ENCODE data around the gene PLEKHM1. TPM values are rescaled to one million over a fixed set of nuclear protein-coding genes. Genes with fewer than 3 reads are reported as not detected.

Gene PLEKHM1
- total and polyA plus RNA-seq, 2 of the 4 experiments (the other 2 are of a cell fraction) = 4.7 to 16.4 TPM

GRCh38 chr17:45391918-45392317 lies 98.6 kb downstream of the PLEKHM1 start:
- intact Hi-C loops (cut with micrococcal nuclease) (no loop called here), dilution Hi-C loops (cut with HindIII; ENCODE audit: low sequenced_read_pairs, unreplicated experiment) (no loop called here), in situ Hi-C loops (cut with MboI; ENCODE audit: low sequenced_read_pairs) (no loop called here)
- Histone ChIP-seq H4K91ac (ENCODE audit: insufficient read depth, low read depth, low read length) (no peak overlapping the region), H3K18ac (ENCODE audit: low read depth, low read length) (no peak overlapping the region), H3K79me1 (ENCODE audit: low read depth in 1 of 2, low read length in 2 of 2) (no peaks in the 10 kb centered on the region), H3K9ac (ENCODE audit: low read depth, low read length) (no peak overlapping the region), H3K56ac (ENCODE audit: extremely low read depth, insufficient read depth, low read length) (no peak overlapping the region), H3K23ac (ENCODE audit: low read depth, low read length) (no peak overlapping the region), H3K4ac (ENCODE audit: low read depth, low read length) (no peak overlapping the region), H3K9me3 (ENCODE audit: control insufficient read depth, insufficient read depth, low read length) (no peaks in the 10 kb centered on the region), H3K36me3 (ENCODE audit: control insufficient read depth, insufficient read depth, low read length) (no peaks in the 10 kb centered on the region), H2BK20ac (ENCODE audit: low read depth, low read length) (no peak overlapping the region), H3K27me3 (ENCODE audit: control insufficient read depth, insufficient read depth, low read length) (peaks cover 11% of the 10 kb centered on the region; the same call in 1 of the 2 replicates), H3K4me2 (ENCODE audit: low read depth, low read length) (no peak overlapping the region), H4K8ac (ENCODE audit: low read depth in 2 of 2, low read length in 2 of 2) (no peak overlapping the region), H4K5ac (ENCODE audit: low read depth, low read length) (no peak overlapping the region), H3K4me3 (ENCODE audit: insufficient read depth, low read depth, low read length) (no peak overlapping the region), H2AK5ac (ENCODE audit: low read depth, low read length) (no peak overlapping the region), H3K4me1 (ENCODE audit: control insufficient read depth, insufficient read depth, low read length) (peaks cover 5% of the 10 kb centered on the region), H2BK5ac (ENCODE audit: low read depth, low read length, poor library complexity, severe bottlenecking) (no peak overlapping the region), H4K20me1 (ENCODE audit: insufficient read depth, low read length) (no peaks in the 10 kb centered on the region), H3K9me1 (ENCODE audit: insufficient read depth, low read length) (no peaks in the 10 kb centered on the region), H2AK9ac (replicated peaks; ENCODE audit: low read depth, low read length, poor library complexity) (no peak overlapping the region), H3K27ac (ENCODE audit: insufficient read depth, low read length) (no peak overlapping the region), H2AFZ (replicated peaks; ENCODE audit: low read length, poor library complexity) (no peak overlapping the region), H2BK15ac (ENCODE audit: low read depth, low read length) (no peak overlapping the region), H2BK120ac (ENCODE audit: low read depth, low read length) (no peak overlapping the region), H3K14ac (replicated peaks; ENCODE audit: low read depth, low read length) (no peak overlapping the region)
- WGBS, 2 experiments (ENCODE audit: extremely low coverage in 2 of 2, insufficient read length in 1 of 2) = 100% methylated on average over 1 of the region's 2 CpGs; no CpG with 5 or more reads in 1 of the 2 experiments
- no TSS peak for BruUV-seq (replicated peaks)
- ChIA-PET POLR2A (ENCODE audit: unreplicated experiment) (interaction anchor here (0.5 kb wide), 1 partner anchor 174 kb away, joined by 3 read pairs; no protein-coding TSS in a partner anchor), CTCF (no interaction called here)
- ATAC-seq (ENCODE audit: low read depth) (no peak), DNase-seq (no peak)
- TF ChIP-seq ELK1 (IDR thresholded peaks at IDR 0.05; ENCODE audit: borderline replicate concordance, low read depth, low read length) (no peak), POLR2A (IDR thresholded peaks at IDR 0.05; ENCODE audit: low read depth, low read length) (no peak), CHD1 (IDR thresholded peaks at IDR 0.05; ENCODE audit: low read depth, low read length) (no peak), USF2 (IDR thresholded peaks at IDR 0.05; ENCODE audit: low read depth, low read length) (no peak), SMC3 (IDR thresholded peaks at IDR 0.05; ENCODE audit: low read depth, low read length) (no peak), MAFK (IDR thresholded peaks at IDR 0.05; ENCODE audit: low read depth, low read length) (no peak), BHLHE40 (IDR thresholded peaks at IDR 0.05; ENCODE audit: low read depth, low read length) (no peak), RCOR1 (IDR thresholded peaks at IDR 0.05; ENCODE audit: insufficient replicate concordance, low read length) (no peak)
